HepG2 (cell line): ENCODE measurements around the gene TSHZ2. TPM values are rescaled to one million over a fixed set of nuclear protein-coding genes. Genes with fewer than 3 reads are reported as not detected.

ENCODE experiments used
- ATAC-seq: fragments of 200-7000 bp; cut with Tn5 transposase; 3 replicates; pipeline ENCODE4 v1.9.1; 2020; ENCODE audit warnings: mild to moderate bottlenecking, moderate library complexity
- BruUV-seq: library from RNA; stranded (reverse); fragments of 400-500 nt; replicated peaks from 2 replicates; lab custom pipeline; 2021; lab: Mats Ljungman, UMichigan
- CTCF ChIA-PET: fragments of 300-600 bp; formaldehyde crosslinking; extraction: SDS; loops from one replicate; lab custom pipeline; 2021; ENCODE audit warnings: low total read pairs, inconsistent platforms, low intra/inter-chr PET ratio; lab: Yijun Ruan, JAX
- POLR2A ChIA-PET: fragments of 350-600 bp; sonication (Branson Sonifier 250); formaldehyde crosslinking; loops from one replicate; lab custom pipeline; 2020; ENCODE audit warnings: antibody characterized with exemption, inconsistent platforms; lab: Yijun Ruan, JAX
- DNase-seq: peaks from one replicate; pipeline ENCODE4 v3.0.0-alpha.2; 2015; ENCODE audit warnings: low spot score
- FAIRE-seq: peaks from 3 replicates; lab custom pipeline; 2011; peaks lifted over from hg19 to GRCh38; lab: Jason Lieb, UNC
- H2AFZ ChIP-seq: one replicate; pipeline ENCODE4 v1.6.1; 2011; ENCODE audit warnings: low read length, inconsistent platforms
- H3K27ac ChIP-seq: fragments of 300-600 bp; 3 replicates; pipeline ENCODE4 v1.8.0; 2011; ENCODE audit warnings: mixed run types, mild to moderate bottlenecking, mixed read lengths, low read length, inconsistent platforms; ENCODE audit not compliant: insufficient read depth; ENCODE audit errors: extremely low read length
- H3K27me3 ChIP-seq, 2 experiments: fragments of 200-600 bp in 1 of 2; 2 replicates in 1 of 2; 3 replicates in 1 of 2; pipeline versions ENCODE4 v1.6.0 to v1.8.0; 2011; ENCODE audit warnings: low read length in 2 of 2, mild to moderate bottlenecking in 2 of 2, moderate library complexity in 2 of 2, inconsistent platforms in 1 of 2; ENCODE audit not compliant: insufficient read depth in 2 of 2, control insufficient read depth in 1 of 2
- H3K36me3 ChIP-seq, 2 experiments: fragments of 200-600 bp in 1 of 2; replicated peaks in 1 of 2; 2 replicates in 1 of 2; 3 replicates in 1 of 2; pipeline versions ENCODE4 v1.5.1 to v1.8.0; 2011; ENCODE audit warnings: low read length in 2 of 2, inconsistent platforms in 1 of 2; ENCODE audit not compliant: insufficient read depth in 2 of 2, control insufficient read depth in 1 of 2
- H3K4me1 ChIP-seq: 2 replicates; pipeline ENCODE4 v1.5.1; 2012; ENCODE audit warnings: low read length, inconsistent platforms; ENCODE audit not compliant: insufficient read depth
- H3K4me2 ChIP-seq: 2 replicates; pipeline ENCODE4 v1.6.0; 2011; ENCODE audit warnings: low read depth, low read length, inconsistent platforms
- H3K4me3 ChIP-seq, 3 experiments: fragments of 200-600 bp in 1 of 3; sonication (generic), shearing (Covaris generic) in 1 of 3; replicated peaks in 1 of 3; 2 replicates each; pipeline ENCODE4 v1.5.1; 2011 to 2016; ENCODE audit warnings: low read length in 3 of 3, inconsistent platforms in 2 of 3, low read depth in 2 of 3, mild to moderate bottlenecking in 2 of 3, control low read depth in 1 of 3, mixed read lengths in 1 of 3; ENCODE audit not compliant: insufficient read depth in 1 of 3
- H3K79me2 ChIP-seq: one replicate; pipeline ENCODE4 v1.6.1; 2011; ENCODE audit warnings: low read length, inconsistent platforms; ENCODE audit not compliant: insufficient read depth
- H3K9ac ChIP-seq: 2 replicates; pipeline ENCODE4 v1.6.0; 2011; ENCODE audit warnings: mild to moderate bottlenecking, low read depth, low read length, inconsistent platforms; ENCODE audit not compliant: insufficient read depth
- H3K9me3 ChIP-seq: 2 replicates; pipeline ENCODE4 v1.5.1; 2012; ENCODE audit warnings: mild to moderate bottlenecking, low read length
- H4K20me1 ChIP-seq: 2 replicates; pipeline ENCODE4 v1.6.0; 2011; ENCODE audit warnings: inconsistent platforms, mild to moderate bottlenecking, low read length, moderate library complexity; ENCODE audit not compliant: insufficient read depth
- DNMT1 ChIP-seq: sonication (generic); formaldehyde crosslinking; IDR thresholded peaks from 2 replicates; pipeline ENCODE4 v1.5.1; 2020; ENCODE audit warnings: mild to moderate bottlenecking, missing genetic modification reagents
- FLYWCH1 ChIP-seq: sonication (generic); formaldehyde crosslinking; IDR thresholded peaks from 2 replicates; pipeline ENCODE4 v1.8.1; 2023; ENCODE audit warnings: mild to moderate bottlenecking, missing genetic modification reagents
- FOXA3 ChIP-seq: IDR thresholded peaks from 2 replicates; pipeline ENCODE4 v1.6.1; 2016; ENCODE audit warnings: missing genetic modification reagents, missing compliant biosample characterization
- FOXM1 ChIP-seq: sonication (generic); formaldehyde crosslinking; IDR thresholded peaks from 2 replicates; pipeline ENCODE4 v1.5.0; 2020; ENCODE audit warnings: missing genetic modification reagents
- NAIF1 ChIP-seq: sonication (generic); formaldehyde crosslinking; IDR thresholded peaks from 2 replicates; pipeline ENCODE4 v1.5.0; 2020; ENCODE audit warnings: mild to moderate bottlenecking, missing genetic modification reagents, borderline replicate concordance
- NCOA1 ChIP-seq: sonication (generic); formaldehyde crosslinking; IDR thresholded peaks from 2 replicates; pipeline ENCODE4 v1.9.0; 2021; ENCODE audit warnings: missing genetic modification reagents
- ZNF253 ChIP-seq: sonication (generic); formaldehyde crosslinking; IDR thresholded peaks from 2 replicates; pipeline ENCODE4 v1.8.0; 2022; ENCODE audit warnings: mild to moderate bottlenecking, missing genetic modification reagents, borderline replicate concordance
- ZNF816 ChIP-seq: sonication (generic); formaldehyde crosslinking; IDR thresholded peaks from 2 replicates; pipeline ENCODE4 v1.8.0; 2022; ENCODE audit warnings: missing genetic modification reagents, mild to moderate bottlenecking, borderline replicate concordance
- ZNF891 ChIP-seq: sonication (generic); formaldehyde crosslinking; IDR thresholded peaks from 2 replicates; pipeline ENCODE4 v1.5.0; 2020; ENCODE audit warnings: mild to moderate bottlenecking, missing genetic modification reagents
- WGBS: methylation state at CpG from one replicate; pipeline ENCODE4 v1.1.6; 2017; ENCODE audit warnings: low lambda C conversion rate; 5-methylcytosine and 5-hydroxymethylcytosine counted together
- in situ Hi-C: cut with HindIII; loops from 2 replicates; pipeline ENCODE4 v1.10.0; 2017; ENCODE audit warnings: low pct_unique_long_range_greater_than_20kb; ENCODE audit not compliant: extremely low pct_ligation_motif_present
- intact Hi-C: fragments of 100-400 bp; cut with micrococcal nuclease; formaldehyde crosslinking; loops from one replicate; pipeline ENCODE4 v1.10.0; 2022; ENCODE audit not compliant: unreplicated experiment
- polyA plus RNA-seq, 8 experiments: library from polyadenylated mRNA; depleted of rRNA in 3 of 8; stranded (reverse) in 7 of 8; unstranded in 1 of 8; fragments of >200 nt; fragmentation: Illumina TruSeq in 4 of 8; extraction: Trizol in 4 of 8; gene quantifications; 2 replicates each; pipeline versions ENCODE4 v1.2.1 to v1.2.3, GENCODE V29; 2011 to 2016; ENCODE audit warnings: low read depth in 4 of 8, missing spikeins in 1 of 8, mixed read lengths in 1 of 8; ENCODE audit not compliant: insufficient read depth in 1 of 8
- total RNA-seq, 5 experiments: library from RNA; depleted of rRNA; stranded (reverse); fragments of >200 nt; fragmentation: Illumina TruSeq; extraction: Trizol; gene quantifications; 2 replicates each; pipeline ENCODE4 v1.2.3, GENCODE V29; 2016; ENCODE audit warnings: low read depth in 1 of 5
- TF ChIP-seq, protein P1 (sequence below): sonication (generic); formaldehyde crosslinking; IDR thresholded peaks from 2 replicates; pipeline ENCODE4 v1.4.0; 2020; ENCODE audit warnings: mild to moderate bottlenecking, missing genetic modification reagents, borderline replicate concordance
- TF ChIP-seq, protein P2 (sequence below): conservative IDR thresholded peaks from 2 replicates; pipeline ENCODE4 v1.6.1; 2018; ENCODE audit warnings: missing genetic modification reagents
- TF ChIP-seq, protein P3 (sequence below): sonication (generic); formaldehyde crosslinking; IDR thresholded peaks from 2 replicates; pipeline ENCODE4 v1.8.1; 2023; ENCODE audit warnings: missing genetic modification reagents, mild to moderate bottlenecking, borderline replicate concordance
- TF ChIP-seq, protein P4 (sequence below): sonication (generic); formaldehyde crosslinking; IDR thresholded peaks from 2 replicates; pipeline ENCODE4 v1.8.1; 2023; ENCODE audit warnings: mild to moderate bottlenecking, moderate library complexity, missing genetic modification reagents

TSHZ2 gene
- total and polyA plus RNA-seq, 2 of the 13 experiments (the other 11 are each of a cell fraction or from before 2014, with no cell fraction given) = 0.01 TPM; not detected in 1

DNA sequence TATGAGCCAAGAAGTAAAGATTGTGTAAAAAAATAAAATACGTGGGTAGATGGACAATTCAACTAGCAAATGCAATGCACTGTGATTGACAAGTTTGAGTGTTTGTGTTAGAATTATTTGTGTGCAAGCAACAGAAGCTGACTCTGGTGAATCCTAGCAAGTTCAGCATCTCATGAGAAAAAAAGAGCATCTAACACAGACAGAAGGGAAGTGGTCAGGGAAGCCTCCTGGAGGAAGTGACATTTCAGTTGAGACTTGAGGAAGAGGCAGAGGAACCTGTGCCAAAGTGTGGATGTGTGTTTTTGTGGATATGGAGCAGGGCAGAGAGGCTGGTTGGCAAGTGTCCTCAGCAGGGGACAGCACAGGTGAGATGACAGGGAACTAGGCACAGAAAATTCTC is 372.7 kb downstream of the TSHZ2 start:
- intact Hi-C loops = no loop called here
- H2AFZ ChIP-seq = no peak overlapping the region
- H3K4me2 ChIP-seq = no peak overlapping the region
- WGBS = 1% methylated on average over 1 of the region's 1 CpG
- H3K36me3 ChIP-seq = no peaks in the 10 kb centered on the region
- no peaks in the 10 kb centered on the region for H4K20me1 ChIP-seq
- no peak for ATAC-seq
- no peaks in the 10 kb centered on the region for H3K4me1 ChIP-seq
- TF ChIP-seq ZNF891 (CRISPR knock-in tag) (no peak), DNMT1 (CRISPR knock-in tag) (no peak), ZNF816 (CRISPR knock-in tag) (no peak), NCOA1 (no peak), NAIF1 (CRISPR knock-in tag) (no peak), FOXM1 (no peak), FLYWCH1 (CRISPR knock-in tag) (no peak), ZNF253 (no peak), FOXA3 (CRISPR knock-in tag) (no peak)
- TF ChIP-seq, protein P1, sequence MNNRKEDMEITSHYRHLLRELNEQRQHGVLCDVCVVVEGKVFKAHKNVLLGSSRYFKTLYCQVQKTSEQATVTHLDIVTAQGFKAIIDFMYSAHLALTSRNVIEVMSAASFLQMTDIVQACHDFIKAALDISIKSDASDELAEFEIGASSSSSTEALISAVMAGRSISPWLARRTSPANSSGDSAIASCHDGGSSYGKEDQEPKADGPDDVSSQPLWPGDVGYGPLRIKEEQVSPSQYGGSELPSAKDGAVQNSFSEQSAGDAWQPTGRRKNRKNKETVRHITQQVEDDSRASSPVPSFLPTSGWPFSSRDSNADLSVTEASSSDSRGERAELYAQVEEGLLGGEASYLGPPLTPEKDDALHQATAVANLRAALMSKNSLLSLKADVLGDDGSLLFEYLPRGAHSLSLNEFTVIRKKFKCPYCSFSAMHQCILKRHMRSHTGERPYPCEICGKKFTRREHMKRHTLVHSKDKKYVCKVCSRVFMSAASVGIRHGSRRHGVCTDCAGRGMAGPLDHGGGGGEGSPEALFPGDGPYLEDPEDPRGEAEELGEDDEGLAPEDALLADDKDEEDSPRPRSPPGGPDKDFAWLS (CRISPR knock-in tag) = no peak
- TF ChIP-seq, protein P2, sequence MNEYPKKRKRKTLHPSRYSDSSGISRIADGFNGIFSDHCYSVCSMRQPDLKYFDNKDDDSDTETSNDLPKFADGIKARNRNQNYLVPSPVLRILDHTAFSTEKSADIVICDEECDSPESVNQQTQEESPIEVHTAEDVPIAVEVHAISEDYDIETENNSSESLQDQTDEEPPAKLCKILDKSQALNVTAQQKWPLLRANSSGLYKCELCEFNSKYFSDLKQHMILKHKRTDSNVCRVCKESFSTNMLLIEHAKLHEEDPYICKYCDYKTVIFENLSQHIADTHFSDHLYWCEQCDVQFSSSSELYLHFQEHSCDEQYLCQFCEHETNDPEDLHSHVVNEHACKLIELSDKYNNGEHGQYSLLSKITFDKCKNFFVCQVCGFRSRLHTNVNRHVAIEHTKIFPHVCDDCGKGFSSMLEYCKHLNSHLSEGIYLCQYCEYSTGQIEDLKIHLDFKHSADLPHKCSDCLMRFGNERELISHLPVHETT = no peak
- TF ChIP-seq, protein P3, sequence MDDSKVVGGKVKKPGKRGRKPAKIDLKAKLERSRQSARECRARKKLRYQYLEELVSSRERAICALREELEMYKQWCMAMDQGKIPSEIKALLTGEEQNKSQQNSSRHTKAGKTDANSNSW (CRISPR knock-in tag) = no peak
- TF ChIP-seq, protein P4, sequence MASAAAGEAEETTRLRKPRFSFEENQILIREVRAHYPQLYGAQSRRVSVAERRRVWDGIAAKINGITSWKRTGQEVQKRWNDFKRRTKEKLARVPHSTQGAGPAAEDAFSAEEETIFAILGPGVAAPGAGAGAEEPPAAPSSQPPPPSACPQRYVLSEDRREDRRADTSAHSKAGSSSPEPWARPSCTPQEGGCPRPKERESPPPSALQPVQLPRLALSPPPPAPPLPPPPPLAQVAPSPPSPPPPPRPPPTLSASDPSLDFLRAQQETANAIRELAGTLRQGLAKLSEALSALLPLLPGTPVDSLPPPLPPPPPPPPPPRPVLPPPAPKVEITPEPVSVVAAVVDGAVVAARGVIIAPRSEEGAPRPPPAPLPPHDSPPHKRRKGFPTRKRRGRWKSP (CRISPR knock-in tag) = no peak
- TF ChIP-seq, all 625 proteins: peak for 0
- Histone ChIP-seq H3K27me3 (no peaks in the 10 kb centered on the region; a peak in 2 of 5 replicates), H3K79me2 (no peaks in the 10 kb centered on the region), H3K27ac (no peak overlapping the region), H3K4me3 (no peak overlapping the region), H3K9me3 (no peaks in the 10 kb centered on the region), H3K9ac (no peak overlapping the region)
- in situ Hi-C loops = no loop called here
- CTCF ChIA-PET = no interaction called here
- FAIRE-seq (no peak), DNase-seq (no peak)
- no TSS peak for BruUV-seq
- POLR2A ChIA-PET = no interaction called here
